Middle frontal gyrus (tissue), 1 donor: ENCODE measurements around the gene PLEKHB1.
"Not testable (repeated sequence)": the region's sequence is repeated elsewhere in the genome, so short reads cannot be mapped to it uniquely, and the experiment has no call there.

Experiments used
- DNase-seq: peaks from one replicate; pipeline ENCODE4 v3.0.0-alpha.2; 2015; ENCODE audit warnings: low spot score; ENCODE audit errors: extremely low spot score

The PLEKHB1 gene

DNA sequence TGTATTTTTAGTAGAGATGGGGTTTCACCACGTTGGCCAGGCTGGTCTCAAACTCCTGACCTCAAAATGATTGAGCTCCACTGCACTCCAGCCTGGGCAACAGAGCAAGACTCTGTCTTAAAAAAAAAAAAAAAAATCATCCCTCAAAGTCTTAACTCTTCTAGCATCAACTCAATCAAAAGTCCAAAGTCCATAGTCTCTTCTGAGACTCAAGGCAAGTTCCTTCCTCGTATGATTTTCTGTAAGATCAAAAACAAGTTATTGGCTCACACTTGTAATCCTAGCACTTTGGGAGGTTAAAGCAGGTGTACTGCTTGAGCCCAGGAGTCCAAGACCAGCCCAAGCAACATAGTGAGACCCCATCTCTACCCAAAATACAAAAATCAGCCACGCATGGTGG, 24.4 kb downstream of the PLEKHB1 start:
- no peak for DNase-seq

DNA sequence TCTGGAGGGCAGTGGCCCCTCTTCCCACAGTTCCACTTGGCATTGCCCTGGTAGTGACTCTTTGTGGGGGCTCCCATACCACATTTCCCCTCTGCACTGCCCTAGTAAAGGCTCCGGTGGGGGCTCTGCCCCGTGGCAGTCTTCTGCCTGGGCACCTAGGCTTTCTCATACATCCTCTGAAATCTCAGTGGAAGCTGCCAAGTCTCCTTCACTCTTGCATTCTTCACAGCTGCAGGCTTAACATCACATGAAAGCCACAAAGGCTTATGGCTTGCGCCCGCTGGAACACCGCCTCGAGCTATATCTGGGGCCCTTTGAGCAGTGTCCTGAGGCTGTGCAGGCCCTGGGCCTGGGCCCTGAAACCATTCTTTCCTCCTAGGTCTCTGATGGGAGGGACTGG, 25.3 kb downstream of the PLEKHB1 start:
- DNase-seq = no peak

DNA sequence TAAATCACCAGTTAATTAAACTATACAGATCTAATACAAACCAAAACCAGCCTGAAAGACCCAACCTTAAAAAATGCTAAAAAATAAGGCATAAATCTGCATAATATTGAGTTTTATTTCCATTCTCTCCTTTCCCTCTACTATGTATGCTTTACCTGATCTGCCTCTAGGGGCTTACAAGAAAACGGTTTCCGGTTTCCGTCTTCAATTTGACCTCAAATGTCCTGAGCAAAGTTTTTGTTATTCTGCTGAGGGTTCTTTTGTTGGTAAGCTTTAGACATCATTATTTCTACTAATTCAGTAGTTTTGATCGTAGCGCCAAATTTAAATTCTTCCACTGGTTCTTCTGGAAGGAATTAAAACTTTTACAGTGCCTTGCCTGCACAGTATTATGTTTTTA, 30.2 kb downstream of the PLEKHB1 start:
- not testable (repeated sequence) for DNase-seq

DNA sequence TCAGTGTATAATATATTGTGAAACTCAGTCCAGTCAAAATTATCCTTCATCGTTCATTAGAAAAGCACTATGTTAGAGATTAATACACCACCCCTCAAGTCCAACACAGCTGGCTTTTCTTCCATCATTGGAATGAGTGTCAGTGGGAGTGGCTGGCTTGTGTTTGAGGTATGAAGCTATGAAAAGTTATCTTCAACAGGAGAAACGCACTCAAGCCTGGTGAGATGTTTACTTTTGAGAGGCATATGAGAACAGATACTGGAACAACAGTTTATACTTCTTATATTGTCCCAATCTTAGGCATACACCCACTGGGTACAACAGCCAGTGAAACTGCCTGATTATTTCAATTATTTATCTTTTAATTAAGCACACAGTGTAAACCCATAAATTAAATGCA, 34.3 kb downstream of the PLEKHB1 start:
- DNase-seq = no peak

DNA sequence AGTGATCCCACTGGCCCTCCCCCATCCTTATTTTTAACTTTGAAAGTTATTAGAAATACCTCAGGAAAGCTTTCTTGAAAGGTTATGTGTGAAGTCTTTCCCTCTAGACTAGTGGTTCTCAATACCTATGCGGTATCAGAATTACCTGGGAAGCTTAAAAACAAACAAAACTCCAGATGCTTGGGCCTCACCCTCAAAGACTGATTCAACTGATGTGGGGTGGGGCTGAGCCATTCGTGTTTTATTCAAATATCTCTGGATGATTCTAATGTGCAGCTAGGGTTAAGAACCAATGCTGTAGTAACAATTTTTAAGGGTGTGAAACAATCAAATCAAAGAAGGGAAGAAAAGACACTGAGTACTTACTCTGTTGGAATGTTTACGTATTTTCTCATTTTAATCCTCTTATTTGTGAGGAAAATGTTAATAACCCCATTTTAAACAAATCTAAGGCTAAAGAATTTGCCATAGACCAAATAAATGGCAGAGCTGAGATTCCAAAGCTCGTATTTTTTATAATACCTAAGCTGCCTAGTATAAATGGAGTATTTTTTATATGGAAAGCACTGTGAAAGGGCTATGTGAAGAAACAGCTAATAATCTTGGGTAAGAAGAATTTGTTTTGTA, 47.6 kb downstream of the PLEKHB1 start:
- no peak for DNase-seq

DNA sequence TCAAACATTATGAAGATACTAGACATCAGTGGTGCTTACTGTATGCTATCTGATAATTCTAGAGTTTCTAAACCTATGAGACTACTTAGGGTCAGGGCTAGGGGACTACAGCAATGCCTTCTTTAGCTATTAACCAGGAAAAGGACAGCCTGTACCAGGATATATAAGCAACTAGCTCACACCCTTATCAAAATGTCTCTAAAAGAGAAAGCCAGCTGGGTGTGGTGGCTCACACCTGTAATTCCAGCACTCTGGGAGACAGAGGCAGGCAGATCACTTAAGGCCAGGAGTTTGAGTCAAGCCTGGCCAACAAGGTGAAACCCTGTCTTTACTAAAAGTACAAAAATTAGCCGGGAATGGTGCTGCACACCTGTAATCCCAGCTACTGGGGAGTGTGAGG, 58.7 kb downstream of the PLEKHB1 start:
- DNase-seq = no peak

DNA sequence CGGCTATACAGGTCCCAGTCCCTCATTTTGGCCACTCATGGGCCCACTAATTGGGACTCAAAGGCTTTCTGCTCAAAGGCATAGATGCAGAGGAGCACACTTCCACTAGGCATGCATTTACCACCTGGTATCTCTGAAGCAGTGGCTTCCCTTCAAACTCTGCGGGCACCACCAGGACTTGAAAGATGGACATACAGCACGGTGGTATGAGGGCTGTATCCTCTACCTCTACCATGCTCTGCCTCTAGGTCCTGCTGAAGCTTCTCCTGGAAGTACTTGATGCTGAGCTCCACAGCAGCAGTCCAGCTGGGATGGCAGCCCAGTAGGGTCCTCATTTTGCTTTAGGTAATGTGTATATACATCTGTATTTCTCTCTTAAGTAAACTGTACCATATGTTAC, 64.6 kb downstream of the PLEKHB1 start:
- no peak for DNase-seq
